H1 (cell line): ENCODE measurements around the gene CHMP5. TPM values are rescaled to one million over a fixed set of nuclear protein-coding genes. Genes with fewer than 3 reads are reported as not detected.

ENCODE experiments used
- CTCF ChIA-PET: fragments of 300-600 bp; sonication (Branson Sonifier 250); formaldehyde crosslinking; loops from one replicate; lab custom pipeline; 2021; ENCODE audit not compliant: partially characterized antibody; lab: Charles Lee
- POLR2A ChIA-PET: fragments of 300-600 bp; sonication (Branson Sonifier 250); formaldehyde crosslinking; loops from one replicate; lab custom pipeline; 2021; ENCODE audit warnings: inconsistent platforms; ENCODE audit not compliant: partially characterized antibody; lab: Charles Lee
- DNase-seq, 2 experiments: peaks; one replicate each; pipeline versions ENCODE4 v3.0.0 to v3.0.0-alpha.2; 2010 to 2022; ENCODE audit warnings: low spot score in 2 of 2, low read depth in 1 of 2, mixed read lengths in 1 of 2
- FAIRE-seq: peaks from 2 replicates; lab custom pipeline; 2011; peaks lifted over from hg19 to GRCh38; lab: Jason Lieb, UNC
- H2AFZ ChIP-seq: 2 replicates; pipeline ENCODE4 v1.8.1; 2012; ENCODE audit warnings: low read length, inconsistent platforms
- H2AK5ac ChIP-seq: 2 replicates; pipeline ENCODE4 v1.6.1; 2013; ENCODE audit warnings: low read depth, low read length
- H2BK120ac ChIP-seq: replicated peaks from 2 replicates; pipeline ENCODE3; 2013; ENCODE audit warnings: low read depth, low read length, inconsistent platforms
- H2BK12ac ChIP-seq: 2 replicates; pipeline ENCODE4 v1.6.1; 2013; ENCODE audit warnings: low read depth, low read length
- H2BK15ac ChIP-seq: 2 replicates; pipeline ENCODE4 v1.6.1; 2013; ENCODE audit warnings: low read length
- H2BK20ac ChIP-seq: 2 replicates; pipeline ENCODE4 v1.6.1; 2013; ENCODE audit warnings: low read length
- H2BK5ac ChIP-seq: 2 replicates; pipeline ENCODE4 v1.6.1; 2013; ENCODE audit warnings: low read depth, low read length
- H3K14ac ChIP-seq: 2 replicates; pipeline ENCODE4 v1.6.1; 2013; ENCODE audit warnings: inconsistent platforms; ENCODE audit not compliant: insufficient read length
- H3K18ac ChIP-seq: 2 replicates; pipeline ENCODE4 v1.6.1; 2013; ENCODE audit warnings: low read length; ENCODE audit errors: extremely low read depth
- H3K23ac ChIP-seq: 2 replicates; pipeline ENCODE4 v1.6.1; 2013; ENCODE audit warnings: inconsistent platforms; ENCODE audit not compliant: insufficient read length
- H3K23me2 ChIP-seq: 2 replicates; pipeline ENCODE4 v1.6.1; 2013; ENCODE audit warnings: low read depth, low read length
- H3K27ac ChIP-seq: 2 replicates; pipeline ENCODE4 v1.6.1; 2011; ENCODE audit warnings: low read depth, low read length, inconsistent platforms
- H3K27me3 ChIP-seq, 4 experiments: replicated peaks in 1 of 4; 1 replicate in 1 of 4; 2 replicates in 3 of 4; pipeline versions ENCODE4 v1.6.1 to v1.8.1; 2011 to 2013; ENCODE audit warnings: low read length in 3 of 4, mild to moderate bottlenecking in 3 of 4, inconsistent platforms in 2 of 4, mixed read lengths in 2 of 4, moderate library complexity in 1 of 4; ENCODE audit not compliant: control insufficient read depth in 3 of 4, insufficient read depth in 3 of 4; ENCODE audit errors: extremely low read depth in 1 of 4
- H3K36me3 ChIP-seq, 4 experiments: 2 replicates each; pipeline versions ENCODE4 v1.6.1 to v1.8.1; 2011 to 2013; ENCODE audit warnings: mild to moderate bottlenecking in 4 of 4, low read length in 3 of 4, moderate library complexity in 2 of 4, control low read depth in 1 of 4, inconsistent platforms in 1 of 4; ENCODE audit not compliant: insufficient read depth in 4 of 4, control insufficient read depth in 2 of 4
- H3K4ac ChIP-seq: replicated peaks from 2 replicates; pipeline ENCODE3; 2013; ENCODE audit warnings: low read length, low read depth, mixed read lengths, inconsistent platforms; ENCODE audit not compliant: insufficient read length
- H3K4me1 ChIP-seq, 4 experiments: replicated peaks in 1 of 4; 1 replicate in 1 of 4; 2 replicates in 3 of 4; pipeline versions ENCODE4 v1.6.1 to v1.8.1; 2011 to 2013; ENCODE audit warnings: low read length in 3 of 4, inconsistent platforms in 2 of 4, mixed read lengths in 1 of 4; ENCODE audit not compliant: insufficient read depth in 4 of 4, control insufficient read depth in 3 of 4
- H3K4me2 ChIP-seq, 2 experiments: 2 replicates each; pipeline versions ENCODE4 v1.6.1 to v1.8.1; 2011 to 2013; ENCODE audit warnings: low read depth in 2 of 2, low read length in 2 of 2, control low read depth in 1 of 2, inconsistent platforms in 1 of 2, mild to moderate bottlenecking in 1 of 2; ENCODE audit not compliant: insufficient read depth in 1 of 2
- H3K4me3 ChIP-seq, 4 experiments: fragments of 200-600, 300-600 bp in 1 of 4; sonication (generic), shearing (Covaris generic), sonication (Bioruptor Twin) in 1 of 4; 2 replicates each; pipeline versions ENCODE4 v1.5.1 to v1.8.1; 2011 to 2016; ENCODE audit warnings: low read length in 4 of 4, low read depth in 3 of 4, control low read depth in 2 of 4, inconsistent platforms in 2 of 4, mild to moderate bottlenecking in 2 of 4, mixed read lengths in 1 of 4, moderate library complexity in 1 of 4; ENCODE audit not compliant: insufficient read depth in 2 of 4; ENCODE audit errors: extremely low read depth in 1 of 4
- H3K56ac ChIP-seq: replicated peaks from 2 replicates; pipeline ENCODE3; 2013; ENCODE audit warnings: low read depth, mild to moderate bottlenecking, mixed read lengths, low read length, inconsistent platforms; ENCODE audit not compliant: insufficient read length
- H3K79me1 ChIP-seq: 2 replicates; pipeline ENCODE4 v1.6.1; 2013; ENCODE audit warnings: low read depth, low read length, control low read depth
- H3K79me2 ChIP-seq, 2 experiments: 2 replicates each; pipeline versions ENCODE4 v1.6.1 to v1.8.1; 2012 to 2013; ENCODE audit warnings: low read length in 2 of 2, mild to moderate bottlenecking in 2 of 2, inconsistent platforms in 1 of 2; ENCODE audit not compliant: insufficient read depth in 2 of 2, control insufficient read depth in 1 of 2
- H3K9ac ChIP-seq, 4 experiments: replicated peaks in 1 of 4; 1 replicate in 1 of 4; 2 replicates in 3 of 4; pipeline versions ENCODE4 v1.6.1 to v1.8.1; 2011 to 2013; ENCODE audit warnings: low read depth in 3 of 4, low read length in 3 of 4, control low read depth in 2 of 4, mild to moderate bottlenecking in 2 of 4, moderate library complexity in 2 of 4, inconsistent platforms in 1 of 4; ENCODE audit errors: extremely low read depth in 1 of 4
- H3K9me3 ChIP-seq, 2 experiments: 2 replicates each; pipeline versions ENCODE4 v1.6.1 to v1.8.1; 2012 to 2013; ENCODE audit warnings: mild to moderate bottlenecking in 2 of 2, moderate library complexity in 2 of 2, control low read depth in 1 of 2, inconsistent platforms in 1 of 2, low read depth in 1 of 2, low read length in 1 of 2, mixed read lengths in 1 of 2; ENCODE audit not compliant: insufficient read depth in 2 of 2
- H4K20me1 ChIP-seq, 2 experiments: replicated peaks in 1 of 2; 2 replicates each; pipeline versions ENCODE3 to v1.8.1; 2011 to 2013; ENCODE audit warnings: inconsistent platforms in 2 of 2, low read length in 2 of 2, mild to moderate bottlenecking in 1 of 2; ENCODE audit not compliant: insufficient read depth in 2 of 2, control insufficient read depth in 1 of 2
- H4K5ac ChIP-seq: 2 replicates; pipeline ENCODE4 v1.6.1; 2013; ENCODE audit warnings: low read length, low read depth, mixed read lengths, inconsistent platforms; ENCODE audit not compliant: insufficient read length
- H4K8ac ChIP-seq: 2 replicates; pipeline ENCODE4 v1.8.0; 2013; ENCODE audit warnings: mild to moderate bottlenecking, moderate library complexity, low read length, inconsistent platforms; ENCODE audit not compliant: insufficient read depth; ENCODE audit errors: extremely low read depth
- H4K91ac ChIP-seq: replicated peaks from 2 replicates; pipeline ENCODE3; 2013; ENCODE audit warnings: low read length, mixed read lengths, inconsistent platforms; ENCODE audit not compliant: insufficient read length
- WGBS, 2 experiments: shearing (Covaris generic) in 1 of 2; methylation state at CpG; one replicate each; pipeline versions ENCODE4 v1.1.6 to v1.1.7; 2013 to 2015; ENCODE audit warnings: low lambda C conversion rate in 2 of 2, mixed read lengths in 2 of 2, inconsistent platforms in 1 of 2, low coverage in 1 of 2, missing lambda C conversion rate in 1 of 2; ENCODE audit not compliant: insufficient replicate concordance in 2 of 2, insufficient coverage in 1 of 2, insufficient read length in 1 of 2; ENCODE audit errors: extremely low coverage in 1 of 2, missing lambda C conversion rate in 1 of 2; 5-methylcytosine and 5-hydroxymethylcytosine counted together
- polyA plus RNA-seq, 7 experiments: library from polyadenylated mRNA; depleted of rRNA in 3 of 7; stranded (reverse) in 5 of 7; unstranded in 2 of 7; fragments of >200 nt in 5 of 7; fragments of 200-250 nt in 2 of 7; gene quantifications; 1 replicate in 5 of 7; 2 replicates in 1 of 7; 4 replicates in 1 of 7; pipeline versions ENCODE4 v1.2.1 to v1.2.3, GENCODE V29; 2011 to 2013; ENCODE audit warnings: missing spikeins in 2 of 7, mixed read lengths in 2 of 7
- total RNA-seq: library from RNA; stranded (reverse); fragmentation: NEBNext Ultra II Directional; extraction: Animal tissue kit (Norgen Biotek cat#: 25700); gene quantifications from 2 replicates; pipeline ENCODE4 v1.2.1, GENCODE V29; 2021
- TF ChIP-seq, protein P1 (sequence below), 3 experiments: IDR thresholded peaks; 1 replicate in 2 of 3; 2 replicates in 1 of 3; pipeline versions ENCODE4 v1.5.1 to v1.6.1; 2011; ENCODE audit warnings: low read length in 3 of 3, mild to moderate bottlenecking in 3 of 3, inconsistent platforms in 2 of 3, low read depth in 1 of 3, moderate library complexity in 1 of 3; ENCODE audit not compliant: insufficient read depth in 1 of 3; ENCODE audit errors: control extremely low read depth in 1 of 3
- TF ChIP-seq, protein P2 (sequence below): IDR thresholded peaks from 2 replicates; pipeline ENCODE4 v1.6.1; 2012; ENCODE audit warnings: low read length, inconsistent platforms

The CHMP5 gene
- total and polyA plus RNA-seq, 2 of the 8 experiments (the other 6 are each of a cell fraction or from before 2014, with no cell fraction given) = 25.0 to 47.3 TPM

DNA sequence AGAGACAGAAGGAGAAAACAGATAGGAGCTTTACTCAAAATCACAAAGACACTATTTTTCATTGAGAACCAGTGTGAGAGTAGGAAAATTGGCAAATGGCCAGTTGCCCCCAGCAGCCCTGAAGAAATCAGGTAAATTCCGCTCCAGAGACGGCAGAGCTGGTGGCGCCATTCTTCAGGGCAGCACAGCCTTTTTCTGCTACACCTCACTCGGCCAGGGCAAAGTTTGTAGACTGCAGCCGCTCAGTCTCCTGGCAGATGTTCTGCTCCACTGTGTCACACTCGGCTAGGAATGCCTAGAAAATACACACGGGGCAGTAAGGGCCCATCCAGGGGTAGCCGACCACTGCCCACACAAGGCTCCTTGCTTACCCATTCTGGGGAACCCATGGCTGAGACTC is 9.8 kb upstream of the CHMP5 start:
- ChIA-PET CTCF (interaction anchor here (0.6 to 1.6 kb wide), 3 partner anchors 29 to 212 kb away, joined by 3 to 5 read pairs (median 3); no protein-coding TSS in a partner anchor), POLR2A (interaction anchor here (2.3 kb wide), 1 partner anchor 9 kb away, joined by 14 read pairs; the partner anchor contains the start of genes BAG1 and CHMP5)
- Histone ChIP-seq H3K4me1 (no peaks in the 10 kb centered on the region), H3K4ac (no peak overlapping the region), H4K8ac (no peak overlapping the region), H3K27me3 (no peaks in the 10 kb centered on the region), H2AK5ac (no peak overlapping the region), H4K5ac (no peak overlapping the region), H3K23me2 (no peaks in the 10 kb centered on the region), H3K56ac (no peak overlapping the region), H2BK5ac (no peak overlapping the region), H4K91ac (no peak overlapping the region), H2BK15ac (no peak overlapping the region), H3K4me2 (no peak overlapping the region), H3K23ac (no peak overlapping the region), H2BK12ac (no peak overlapping the region), H3K79me1 (no peaks in the 10 kb centered on the region), H3K4me3 (no peak overlapping the region), H2AFZ (no peak overlapping the region), H3K27ac (no peak overlapping the region), H3K36me3 (peaks cover 40 to 68% (median 60%) of the 10 kb centered on the region in 4 experiments), H3K14ac (no peak overlapping the region), H4K20me1 (peaks cover 1 to 2% of the 10 kb centered on the region in 2 experiments), H2BK20ac (no peak overlapping the region), H3K9me3 (no peaks in the 10 kb centered on the region), H2BK120ac (no peak overlapping the region), H3K9ac (no peak overlapping the region), H3K18ac (no peak overlapping the region), H3K79me2 (no peaks in the 10 kb centered on the region)
- WGBS, 2 experiments = 91% methylated on average over 8 of the region's 8 CpGs; no CpG with 5 or more reads in 1 of the 2 experiments
- no peak for DNase-seq
- no peak for FAIRE-seq
- TF ChIP-seq, protein P1, sequence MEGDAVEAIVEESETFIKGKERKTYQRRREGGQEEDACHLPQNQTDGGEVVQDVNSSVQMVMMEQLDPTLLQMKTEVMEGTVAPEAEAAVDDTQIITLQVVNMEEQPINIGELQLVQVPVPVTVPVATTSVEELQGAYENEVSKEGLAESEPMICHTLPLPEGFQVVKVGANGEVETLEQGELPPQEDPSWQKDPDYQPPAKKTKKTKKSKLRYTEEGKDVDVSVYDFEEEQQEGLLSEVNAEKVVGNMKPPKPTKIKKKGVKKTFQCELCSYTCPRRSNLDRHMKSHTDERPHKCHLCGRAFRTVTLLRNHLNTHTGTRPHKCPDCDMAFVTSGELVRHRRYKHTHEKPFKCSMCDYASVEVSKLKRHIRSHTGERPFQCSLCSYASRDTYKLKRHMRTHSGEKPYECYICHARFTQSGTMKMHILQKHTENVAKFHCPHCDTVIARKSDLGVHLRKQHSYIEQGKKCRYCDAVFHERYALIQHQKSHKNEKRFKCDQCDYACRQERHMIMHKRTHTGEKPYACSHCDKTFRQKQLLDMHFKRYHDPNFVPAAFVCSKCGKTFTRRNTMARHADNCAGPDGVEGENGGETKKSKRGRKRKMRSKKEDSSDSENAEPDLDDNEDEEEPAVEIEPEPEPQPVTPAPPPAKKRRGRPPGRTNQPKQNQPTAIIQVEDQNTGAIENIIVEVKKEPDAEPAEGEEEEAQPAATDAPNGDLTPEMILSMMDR (IDR thresholded peaks at IDR 0.05; ENCODE audit: control extremely low read depth in 1 of 3, insufficient read depth in 1 of 3, low read depth in 1 of 3, low read length in 3 of 3) = no peak
- TF ChIP-seq, protein P2, sequence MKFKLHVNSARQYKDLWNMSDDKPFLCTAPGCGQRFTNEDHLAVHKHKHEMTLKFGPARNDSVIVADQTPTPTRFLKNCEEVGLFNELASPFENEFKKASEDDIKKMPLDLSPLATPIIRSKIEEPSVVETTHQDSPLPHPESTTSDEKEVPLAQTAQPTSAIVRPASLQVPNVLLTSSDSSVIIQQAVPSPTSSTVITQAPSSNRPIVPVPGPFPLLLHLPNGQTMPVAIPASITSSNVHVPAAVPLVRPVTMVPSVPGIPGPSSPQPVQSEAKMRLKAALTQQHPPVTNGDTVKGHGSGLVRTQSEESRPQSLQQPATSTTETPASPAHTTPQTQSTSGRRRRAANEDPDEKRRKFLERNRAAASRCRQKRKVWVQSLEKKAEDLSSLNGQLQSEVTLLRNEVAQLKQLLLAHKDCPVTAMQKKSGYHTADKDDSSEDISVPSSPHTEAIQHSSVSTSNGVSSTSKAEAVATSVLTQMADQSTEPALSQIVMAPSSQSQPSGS = no peak
